Neural progenitor cell (in vitro differentiated cells): ENCODE data around the gene ADAM11. TPM values are rescaled to one million over a fixed set of nuclear protein-coding genes. Genes with fewer than 3 reads are reported as not detected.

Source experiments
- DNase-seq: peaks from one replicate; pipeline ENCODE4 v3.0.0-alpha.2; 2016; ENCODE audit warnings: low spot score
- H2AFZ ChIP-seq: fragments of 200-600 bp; sonication (generic); replicated peaks from 2 replicates; pipeline ENCODE4 v1.6.1; 2016; ENCODE audit warnings: antibody characterized with exemption
- H3F3A ChIP-seq: fragments of 200-600 bp; sonication (generic); 2 replicates; pipeline ENCODE4 v1.6.1; 2016; ENCODE audit warnings: antibody characterized with exemption, low read depth
- H3K27ac ChIP-seq: fragments of 200-600 bp; sonication (generic); 2 replicates; pipeline ENCODE4 v1.5.1; 2016; ENCODE audit warnings: mild to moderate bottlenecking
- H3K27me3 ChIP-seq: fragments of 200-600 bp; sonication (generic); 2 replicates; pipeline ENCODE4 v1.6.1; 2016; ENCODE audit warnings: mild to moderate bottlenecking, moderate library complexity
- H3K36me3 ChIP-seq: fragments of 200-600 bp; sonication (generic); 2 replicates; pipeline ENCODE4 v1.5.1; 2016
- H3K4me1 ChIP-seq: fragments of 200-600 bp; sonication (generic); 2 replicates; pipeline ENCODE4 v1.6.1; 2016; ENCODE audit warnings: mixed run types
- H3K4me2 ChIP-seq: fragments of 200-600 bp; sonication (generic); 2 replicates; pipeline ENCODE4 v1.6.1; 2016
- H3K4me3 ChIP-seq: fragments of 200-600 bp; sonication (generic); 2 replicates; pipeline ENCODE4 v1.5.1; 2016
- H3K79me2 ChIP-seq: fragments of 200-600 bp; sonication (generic); 2 replicates; pipeline ENCODE4 v1.6.1; 2016; ENCODE audit warnings: low read depth
- H3K9ac ChIP-seq: fragments of 200-600 bp; sonication (generic); 2 replicates; pipeline ENCODE4 v1.6.1; 2016
- H3K9me3 ChIP-seq: fragments of 200-600 bp; sonication (generic); 2 replicates; pipeline ENCODE4 v1.5.1; 2016; ENCODE audit warnings: low read depth
- H4K20me1 ChIP-seq: fragments of 200-600 bp; sonication (generic); 2 replicates; pipeline ENCODE4 v1.6.1; 2016; ENCODE audit warnings: low read depth
- H3K27ac Mint-ChIP-seq: 3 replicates; pipeline ENCODE4 v1.8.0; 2021; ENCODE audit warnings: mixed read lengths
- H3K27me3 Mint-ChIP-seq: 2 replicates; pipeline ENCODE4 v1.8.0; 2022; ENCODE audit warnings: low read depth, mild to moderate bottlenecking, inconsistent platforms, moderate library complexity, mixed read lengths; ENCODE audit not compliant: insufficient read depth
- H3K36me3 Mint-ChIP-seq: 3 replicates; pipeline ENCODE4 v1.8.0; 2021; ENCODE audit warnings: mixed read lengths
- H3K4me1 Mint-ChIP-seq: 3 replicates; pipeline ENCODE4 v1.8.0; 2021; ENCODE audit warnings: mixed read lengths
- H3K4me3 Mint-ChIP-seq: 3 replicates; pipeline ENCODE4 v1.8.0; 2021; ENCODE audit warnings: mild to moderate bottlenecking, moderate library complexity, mixed read lengths
- H3K9me3 Mint-ChIP-seq: 3 replicates; pipeline ENCODE4 v1.8.0; 2020; ENCODE audit warnings: mixed read lengths
- EZH2 ChIP-seq: fragments of 200-600 bp; sonication (generic); IDR thresholded peaks from 2 replicates; pipeline ENCODE4 v1.6.1; 2017; ENCODE audit warnings: antibody characterized with exemption, mild to moderate bottlenecking, moderate library complexity
- EZH2phosphoT487 ChIP-seq: fragments of 200-600 bp; sonication (generic); IDR thresholded peaks from 2 replicates; pipeline ENCODE4 v1.6.1; 2017; ENCODE audit warnings: antibody characterized with exemption
- total RNA-seq: library from RNA; depleted of rRNA; stranded (reverse); fragments of >200 nt; gene quantifications from 2 replicates; pipeline ENCODE4 v1.2.3, GENCODE V29; 2015; ENCODE audit warnings: low replicate concordance
- TF ChIP-seq, protein P1 (sequence below): fragments of 200-600 bp; sonication (generic); IDR thresholded peaks from 2 replicates; pipeline ENCODE4 v1.5.1; 2017; ENCODE audit warnings: antibody characterized with exemption, mild to moderate bottlenecking

The ADAM11 gene
- total RNA-seq, 1 donor from 2014 or later: 1.4 TPM

DNA sequence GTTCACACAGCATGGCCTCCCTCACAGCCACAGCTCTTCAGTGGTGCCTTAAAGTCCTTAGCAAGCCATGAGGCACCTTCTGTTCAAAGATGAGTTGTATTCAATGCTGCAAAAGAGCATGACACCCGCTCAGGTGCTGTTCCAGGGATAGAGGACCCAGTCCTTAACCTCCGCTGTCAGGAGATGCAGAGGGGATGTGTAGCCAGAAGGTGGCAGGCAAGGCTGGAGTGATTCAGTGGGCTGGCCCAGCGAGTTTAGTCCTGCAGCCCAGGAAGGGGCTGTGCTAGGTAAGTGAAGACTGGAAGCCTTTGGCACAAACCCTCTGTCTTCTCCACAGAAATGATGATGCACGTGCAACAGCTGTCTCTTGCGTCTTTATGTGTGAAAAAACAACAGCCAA lies 25.0 kb upstream of the ADAM11 start:
- Histone ChIP-seq H3K4me1 (no peaks in the 10 kb centered on the region), H3K79me2 (no peaks in the 10 kb centered on the region), H2AFZ (no peak overlapping the region), H3K36me3 (peaks cover 4% of the 10 kb centered on the region), H3K4me3 (no peak overlapping the region), H3K27me3 (no peaks in the 10 kb centered on the region), H3K27ac (no peak overlapping the region), H4K20me1 (no peaks in the 10 kb centered on the region), H3K4me2 (no peak overlapping the region), H3K9ac (no peak overlapping the region), H3K9me3 (no peaks in the 10 kb centered on the region), H3F3A (peaks cover 7% of the 10 kb centered on the region)
- TF ChIP-seq EZH2phosphoT487 (no peak), EZH2 (no peak)
- TF ChIP-seq, protein P1, sequence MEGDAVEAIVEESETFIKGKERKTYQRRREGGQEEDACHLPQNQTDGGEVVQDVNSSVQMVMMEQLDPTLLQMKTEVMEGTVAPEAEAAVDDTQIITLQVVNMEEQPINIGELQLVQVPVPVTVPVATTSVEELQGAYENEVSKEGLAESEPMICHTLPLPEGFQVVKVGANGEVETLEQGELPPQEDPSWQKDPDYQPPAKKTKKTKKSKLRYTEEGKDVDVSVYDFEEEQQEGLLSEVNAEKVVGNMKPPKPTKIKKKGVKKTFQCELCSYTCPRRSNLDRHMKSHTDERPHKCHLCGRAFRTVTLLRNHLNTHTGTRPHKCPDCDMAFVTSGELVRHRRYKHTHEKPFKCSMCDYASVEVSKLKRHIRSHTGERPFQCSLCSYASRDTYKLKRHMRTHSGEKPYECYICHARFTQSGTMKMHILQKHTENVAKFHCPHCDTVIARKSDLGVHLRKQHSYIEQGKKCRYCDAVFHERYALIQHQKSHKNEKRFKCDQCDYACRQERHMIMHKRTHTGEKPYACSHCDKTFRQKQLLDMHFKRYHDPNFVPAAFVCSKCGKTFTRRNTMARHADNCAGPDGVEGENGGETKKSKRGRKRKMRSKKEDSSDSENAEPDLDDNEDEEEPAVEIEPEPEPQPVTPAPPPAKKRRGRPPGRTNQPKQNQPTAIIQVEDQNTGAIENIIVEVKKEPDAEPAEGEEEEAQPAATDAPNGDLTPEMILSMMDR: peak; percentile 52
- Mint-ChIP-seq H3K36me3 (peaks cover 16% of the 10 kb centered on the region), H3K9me3 (no peaks in the 10 kb centered on the region), H3K4me1 (no peaks in the 10 kb centered on the region), H3K27me3 (peaks cover 2% of the 10 kb centered on the region), H3K27ac (no peak overlapping the region), H3K4me3 (no peak overlapping the region)
- DNase-seq: peak; percentile 56

DNA sequence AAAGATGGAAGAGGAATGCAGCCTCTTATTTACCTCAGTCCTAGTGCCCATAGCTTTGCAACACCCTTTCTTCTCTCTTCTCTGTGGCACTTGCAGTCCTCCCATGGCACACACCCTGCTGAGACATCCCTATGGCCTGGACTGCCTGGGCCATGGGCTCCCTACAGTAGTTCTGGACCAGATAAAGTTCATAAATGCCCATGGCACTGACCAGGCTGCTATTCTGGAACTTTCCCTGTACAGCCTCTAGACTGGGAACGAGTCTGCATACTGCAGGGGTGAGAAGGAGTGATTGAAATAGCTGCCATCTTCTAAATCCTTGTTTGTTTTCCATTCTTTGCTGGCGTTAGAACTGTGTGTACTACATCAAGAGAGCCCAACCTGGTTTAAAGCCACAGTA lies 24.5 kb upstream of the ADAM11 start:
- no peaks in the 10 kb centered on the region for H3K9me3 Mint-ChIP-seq
- H3K36me3 Mint-ChIP-seq: peaks cover 16% of the 10 kb centered on the region
- H3K4me3 Mint-ChIP-seq: no peak overlapping the region
- Histone ChIP-seq H3K4me2 (no peak overlapping the region), H3K27ac (no peak overlapping the region), H3K4me3 (no peak overlapping the region), H2AFZ (no peak overlapping the region), H3K9ac (no peak overlapping the region), H3F3A (peaks cover 7% of the 10 kb centered on the region), H3K36me3 (no peaks in the 10 kb centered on the region), H3K9me3 (no peaks in the 10 kb centered on the region), H3K79me2 (no peaks in the 10 kb centered on the region), H3K4me1 (no peaks in the 10 kb centered on the region), H4K20me1 (no peaks in the 10 kb centered on the region), H3K27me3 (no peaks in the 10 kb centered on the region)
- no peak for TF ChIP-seq EZH2
- no peak for TF ChIP-seq EZH2phosphoT487
- TF ChIP-seq, protein P1: no peak
- peaks cover 2% of the 10 kb centered on the region for H3K27me3 Mint-ChIP-seq
- no peaks in the 10 kb centered on the region for H3K4me1 Mint-ChIP-seq
- H3K27ac Mint-ChIP-seq: no peak overlapping the region
- DNase-seq: no peak

DNA sequence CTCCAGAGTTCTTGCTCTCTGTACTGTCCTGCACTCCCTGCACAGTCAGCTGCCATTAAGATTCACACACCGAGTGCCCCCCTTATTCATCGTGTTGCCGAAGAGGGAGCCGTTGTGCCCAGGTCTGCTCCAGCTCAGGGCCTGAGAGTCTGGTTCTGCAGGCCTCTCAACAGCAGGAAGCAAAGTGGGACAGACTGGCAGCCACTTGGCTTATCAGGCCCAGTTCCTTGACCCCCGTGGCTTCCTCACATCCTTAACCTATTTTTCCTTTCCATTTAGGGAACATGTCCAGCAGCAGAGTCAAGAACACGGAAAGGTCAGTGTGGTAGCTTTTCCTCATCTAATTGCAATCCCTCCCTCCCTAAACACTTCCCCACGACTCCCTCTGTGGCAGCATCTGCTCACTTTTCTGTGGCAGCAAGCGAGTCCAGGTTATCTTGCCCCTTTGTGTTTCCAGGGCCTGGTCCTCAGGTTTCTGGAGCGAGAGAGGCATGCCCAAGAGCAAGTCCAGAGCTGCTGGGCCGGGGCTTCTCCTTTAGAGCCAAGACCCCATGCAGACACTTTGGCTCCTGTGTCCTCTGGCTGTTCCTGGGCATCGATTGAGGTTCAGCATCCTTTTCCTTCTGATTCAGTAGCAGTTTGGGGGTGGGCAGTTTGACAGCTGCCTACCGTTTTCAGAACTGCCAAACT lies 22.1 kb upstream of the ADAM11 start:
- H3K4me1 ChIP-seq: no peaks in the 10 kb centered on the region
- no peak overlapping the region for H2AFZ ChIP-seq
- H3K4me1 Mint-ChIP-seq: no peaks in the 10 kb centered on the region
- H3K27ac Mint-ChIP-seq: no peak overlapping the region
- DNase-seq: no peak
- no peak overlapping the region for H3K9ac ChIP-seq
- H3K4me3 Mint-ChIP-seq: no peak overlapping the region
- H3K9me3 ChIP-seq: no peaks in the 10 kb centered on the region
- no peaks in the 10 kb centered on the region for H3K9me3 Mint-ChIP-seq
- H4K20me1 ChIP-seq: no peaks in the 10 kb centered on the region
- no peaks in the 10 kb centered on the region for H3K27me3 ChIP-seq
- no peak overlapping the region for H3K27ac ChIP-seq
- peaks cover 7% of the 10 kb centered on the region for H3F3A ChIP-seq
- no peak overlapping the region for H3K4me3 ChIP-seq
- H3K36me3 ChIP-seq: no peaks in the 10 kb centered on the region
- H3K27me3 Mint-ChIP-seq: peaks cover 2% of the 10 kb centered on the region
- H3K36me3 Mint-ChIP-seq: peaks cover 14% of the 10 kb centered on the region
- no peak overlapping the region for H3K4me2 ChIP-seq
- TF ChIP-seq EZH2: no peak
- TF ChIP-seq, protein P1: no peak
- TF ChIP-seq EZH2phosphoT487: no peak
- no peaks in the 10 kb centered on the region for H3K79me2 ChIP-seq
